ENCODE measurements around the gene OPCML.

DNA sequence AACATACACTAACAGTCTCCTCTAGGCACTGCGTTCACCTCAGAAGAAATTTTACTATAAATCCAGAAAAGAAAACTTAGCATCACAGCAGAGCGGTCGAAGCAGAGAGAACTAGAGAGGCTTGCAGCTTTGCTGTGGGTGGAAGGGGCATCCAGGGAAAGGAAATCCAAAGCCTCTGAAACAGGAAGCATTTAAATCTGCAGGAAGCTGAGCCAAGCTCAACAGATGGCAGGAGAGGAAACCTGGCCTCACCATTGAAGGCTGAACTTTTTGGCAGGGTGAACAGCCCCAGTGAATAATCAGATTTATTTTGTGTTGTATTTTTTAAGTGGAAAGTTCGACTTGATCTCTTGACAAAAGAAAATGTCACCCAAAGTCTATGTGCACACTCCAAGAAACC lies 858.1 kb downstream of the OPCML start:
- TF ChIP-seq ZNF367 (CRISPR knock-in tag; IDR thresholded peaks at IDR 0.05; ENCODE audit: borderline replicate concordance): no peak
- no peak for TF ChIP-seq ZSCAN22 (CRISPR knock-in tag; IDR thresholded peaks at IDR 0.05)
- TF ChIP-seq, protein P1, sequence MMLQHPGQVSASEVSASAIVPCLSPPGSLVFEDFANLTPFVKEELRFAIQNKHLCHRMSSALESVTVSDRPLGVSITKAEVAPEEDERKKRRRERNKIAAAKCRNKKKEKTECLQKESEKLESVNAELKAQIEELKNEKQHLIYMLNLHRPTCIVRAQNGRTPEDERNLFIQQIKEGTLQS (CRISPR knock-in tag; IDR thresholded peaks at IDR 0.05): no peak
- no peak for TF ChIP-seq KAT7 (CRISPR knock-in tag; IDR thresholded peaks at IDR 0.05; ENCODE audit: borderline replicate concordance)
- no peak for TF ChIP-seq TP53 (CRISPR knock-in tag; conservative IDR thresholded peaks at IDR 0.05)
- TF ChIP-seq, protein P2, sequence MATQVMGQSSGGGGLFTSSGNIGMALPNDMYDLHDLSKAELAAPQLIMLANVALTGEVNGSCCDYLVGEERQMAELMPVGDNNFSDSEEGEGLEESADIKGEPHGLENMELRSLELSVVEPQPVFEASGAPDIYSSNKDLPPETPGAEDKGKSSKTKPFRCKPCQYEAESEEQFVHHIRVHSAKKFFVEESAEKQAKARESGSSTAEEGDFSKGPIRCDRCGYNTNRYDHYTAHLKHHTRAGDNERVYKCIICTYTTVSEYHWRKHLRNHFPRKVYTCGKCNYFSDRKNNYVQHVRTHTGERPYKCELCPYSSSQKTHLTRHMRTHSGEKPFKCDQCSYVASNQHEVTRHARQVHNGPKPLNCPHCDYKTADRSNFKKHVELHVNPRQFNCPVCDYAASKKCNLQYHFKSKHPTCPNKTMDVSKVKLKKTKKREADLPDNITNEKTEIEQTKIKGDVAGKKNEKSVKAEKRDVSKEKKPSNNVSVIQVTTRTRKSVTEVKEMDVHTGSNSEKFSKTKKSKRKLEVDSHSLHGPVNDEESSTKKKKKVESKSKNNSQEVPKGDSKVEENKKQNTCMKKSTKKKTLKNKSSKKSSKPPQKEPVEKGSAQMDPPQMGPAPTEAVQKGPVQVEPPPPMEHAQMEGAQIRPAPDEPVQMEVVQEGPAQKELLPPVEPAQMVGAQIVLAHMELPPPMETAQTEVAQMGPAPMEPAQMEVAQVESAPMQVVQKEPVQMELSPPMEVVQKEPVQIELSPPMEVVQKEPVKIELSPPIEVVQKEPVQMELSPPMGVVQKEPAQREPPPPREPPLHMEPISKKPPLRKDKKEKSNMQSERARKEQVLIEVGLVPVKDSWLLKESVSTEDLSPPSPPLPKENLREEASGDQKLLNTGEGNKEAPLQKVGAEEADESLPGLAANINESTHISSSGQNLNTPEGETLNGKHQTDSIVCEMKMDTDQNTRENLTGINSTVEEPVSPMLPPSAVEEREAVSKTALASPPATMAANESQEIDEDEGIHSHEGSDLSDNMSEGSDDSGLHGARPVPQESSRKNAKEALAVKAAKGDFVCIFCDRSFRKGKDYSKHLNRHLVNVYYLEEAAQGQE (IDR thresholded peaks at IDR 0.05; ENCODE audit: borderline replicate concordance in 1 of 2, low read depth in 1 of 2, low read length in 2 of 2): no peak
- TF ChIP-seq, protein P3, sequence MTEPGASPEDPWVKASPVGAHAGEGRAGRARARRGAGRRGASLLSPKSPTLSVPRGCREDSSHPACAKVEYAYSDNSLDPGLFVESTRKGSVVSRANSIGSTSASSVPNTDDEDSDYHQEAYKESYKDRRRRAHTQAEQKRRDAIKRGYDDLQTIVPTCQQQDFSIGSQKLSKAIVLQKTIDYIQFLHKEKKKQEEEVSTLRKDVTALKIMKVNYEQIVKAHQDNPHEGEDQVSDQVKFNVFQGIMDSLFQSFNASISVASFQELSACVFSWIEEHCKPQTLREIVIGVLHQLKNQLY (CRISPR knock-in tag; IDR thresholded peaks at IDR 0.05): no peak
- TF ChIP-seq NR2C2 (CRISPR knock-in tag; IDR thresholded peaks at IDR 0.05; ENCODE audit: borderline replicate concordance): no peak

Measured in HepG2 (cell line).